Neural cell (in vitro differentiated cells): ENCODE measurements around the gene PREB. TPM values are rescaled to one million over a fixed set of nuclear protein-coding genes. Genes with fewer than 3 reads are reported as not detected.

ENCODE experiments used
- H2AFZ ChIP-seq: fragments of 200-600, 300-800 bp; sonication (generic), shearing (Covaris generic); 2 replicates; pipeline ENCODE4 v1.6.0; 2014; ENCODE audit warnings: low read depth, mild to moderate bottlenecking, antibody characterized with exemption, low read length, moderate library complexity
- H3F3A ChIP-seq: fragments of 200-600 bp; shearing (Covaris generic); 2 replicates; pipeline ENCODE4 v1.6.1; 2016; ENCODE audit warnings: mild to moderate bottlenecking, moderate library complexity, mixed read lengths, antibody characterized with exemption, low read length; ENCODE audit not compliant: insufficient read depth, poor library complexity, severe bottlenecking
- H3K27ac ChIP-seq: fragments of 200-600, 300-800 bp; sonication (generic), shearing (Covaris generic); 2 replicates; pipeline ENCODE4 v1.5.1; 2014; ENCODE audit warnings: mild to moderate bottlenecking, low read length, moderate library complexity
- H3K27me3 ChIP-seq: fragments of 300-800, 200-600 bp; sonication (generic), shearing (Covaris generic); 2 replicates; pipeline ENCODE4 v1.6.0; 2014; ENCODE audit warnings: mild to moderate bottlenecking, low read depth, low read length, moderate library complexity; ENCODE audit not compliant: insufficient read depth
- H3K36me3 ChIP-seq: fragments of 300-800, 200-600 bp; sonication (generic), shearing (Covaris generic); 2 replicates; pipeline ENCODE4 v1.5.1; 2014; ENCODE audit warnings: mild to moderate bottlenecking, antibody characterized with exemption, low read length, moderate library complexity; ENCODE audit not compliant: insufficient read depth
- H3K4me2 ChIP-seq: fragments of 300-800, 200-600 bp; sonication (generic), shearing (Covaris generic); 2 replicates; pipeline ENCODE4 v1.6.0; 2014; ENCODE audit warnings: mild to moderate bottlenecking, low read length
- H3K4me3 ChIP-seq: fragments of 300-800, 200-600 bp; sonication (generic), shearing (Covaris generic); 2 replicates; pipeline ENCODE4 v1.5.1; 2014; ENCODE audit warnings: mild to moderate bottlenecking, low read length, moderate library complexity
- H3K79me2 ChIP-seq: fragments of 200-600 bp; shearing (Covaris generic); replicated peaks from 2 replicates; pipeline ENCODE4 v1.6.0; 2014; ENCODE audit warnings: mild to moderate bottlenecking, low read length, moderate library complexity; ENCODE audit not compliant: insufficient read depth
- H3K9ac ChIP-seq: fragments of 300-800, 200-600 bp; sonication (generic), shearing (Covaris generic); 2 replicates; pipeline ENCODE4 v1.6.1; 2016; ENCODE audit warnings: mild to moderate bottlenecking, low read length, mixed read lengths
- H3K9me2 ChIP-seq: fragments of 200-600 bp; shearing (Covaris generic); 2 replicates; pipeline ENCODE4 v1.6.1; 2016; ENCODE audit warnings: mild to moderate bottlenecking, low read length, mixed read lengths; ENCODE audit not compliant: insufficient read depth
- H3K9me3 ChIP-seq: fragments of 200-600, 300-800 bp; sonication (generic), shearing (Covaris generic); 2 replicates; pipeline ENCODE4 v1.6.1; 2016; ENCODE audit warnings: mild to moderate bottlenecking, mixed run types, low read length, moderate library complexity, mixed read lengths
- H4K20me1 ChIP-seq: fragments of 200-600 bp; shearing (Covaris generic); 2 replicates; pipeline ENCODE4 v1.6.1; 2016; ENCODE audit warnings: mild to moderate bottlenecking, mixed run types; ENCODE audit not compliant: insufficient read depth
- EP300 ChIP-seq: fragments of 450-650 bp; conservative IDR thresholded peaks from 2 replicates; pipeline ENCODE4 v1.6.1; 2014; ENCODE audit warnings: antibody characterized with exemption, mild to moderate bottlenecking, moderate library complexity; ENCODE audit not compliant: poor library complexity, severe bottlenecking
- EZH2 ChIP-seq: fragments of 200-600, 300-800 bp; shearing (Covaris generic), sonication (generic); IDR thresholded peaks from 2 replicates; pipeline ENCODE4 v1.6.1; 2014; ENCODE audit warnings: antibody characterized with exemption, low read length, borderline replicate concordance, mild to moderate bottlenecking; ENCODE audit not compliant: insufficient read depth, poor library complexity, severe bottlenecking
- MXI1 ChIP-seq: fragments of 450-650 bp; conservative IDR thresholded peaks from 2 replicates; pipeline ENCODE4 v1.6.1; 2014; ENCODE audit warnings: antibody characterized with exemption, mild to moderate bottlenecking; ENCODE audit not compliant: poor library complexity, severe bottlenecking
- POLR2AphosphoS5 ChIP-seq: IDR thresholded peaks from 2 replicates; pipeline ENCODE4 v1.6.1; 2012
- RAD21 ChIP-seq: fragments of 450-650 bp; conservative IDR thresholded peaks from 2 replicates; pipeline ENCODE4 v1.6.1; 2014; ENCODE audit warnings: antibody characterized with exemption, mild to moderate bottlenecking, moderate library complexity
- SMC3 ChIP-seq: fragments of 450-650 bp; conservative IDR thresholded peaks from 2 replicates; pipeline ENCODE4 v1.6.1; 2014; ENCODE audit warnings: antibody characterized with exemption, mild to moderate bottlenecking, moderate library complexity; ENCODE audit not compliant: poor library complexity
- TAF1 ChIP-seq: IDR thresholded peaks from 2 replicates; pipeline ENCODE4 v1.6.1; 2012; ENCODE audit warnings: low read depth
- polyA plus RNA-seq: library from polyadenylated mRNA; depleted of rRNA; stranded (reverse); fragments of >200 nt; gene quantifications from 2 replicates; pipeline ENCODE4 v1.2.3, GENCODE V29; 2014
- TF ChIP-seq, protein P1 (sequence below): IDR thresholded peaks from 2 replicates; pipeline ENCODE4 v1.6.1; 2012; ENCODE audit warnings: borderline replicate concordance
- TF ChIP-seq, protein P2 (sequence below): fragments of 450-650 bp; IDR thresholded peaks from 2 replicates; pipeline ENCODE4 v1.5.1; 2014; ENCODE audit warnings: antibody characterized with exemption, mild to moderate bottlenecking, moderate library complexity; ENCODE audit not compliant: poor library complexity, severe bottlenecking

The PREB gene
- polyA plus RNA-seq, 1 donor from 2014 or later: 121 TPM

DNA sequence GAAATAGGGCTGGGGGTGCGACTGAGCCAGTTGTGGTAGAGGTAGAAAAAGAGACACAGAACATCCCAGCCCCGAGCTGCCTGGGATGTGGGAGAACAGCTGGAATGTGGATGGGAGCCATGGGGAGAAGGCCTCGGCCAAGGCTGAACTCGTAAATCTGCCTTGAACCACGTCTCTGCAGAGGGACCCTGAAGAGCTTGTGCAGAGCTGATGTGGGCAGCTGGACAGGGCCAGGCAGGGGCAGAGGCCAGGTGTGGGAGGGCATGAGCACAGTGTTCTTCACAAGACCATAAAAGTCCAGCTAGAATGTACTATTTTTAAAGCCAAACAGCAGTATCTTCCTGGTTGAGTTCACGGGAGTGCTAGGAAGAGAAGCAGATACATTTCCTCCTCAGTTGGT lies 20.1 kb upstream of the PREB start:
- Histone ChIP-seq H2AFZ (no peak overlapping the region), H3F3A (no peaks in the 10 kb centered on the region), H3K27ac (no peak overlapping the region), H3K9ac (no peak overlapping the region), H3K4me3 (no peak overlapping the region), H3K4me2 (no peak overlapping the region), H4K20me1 (no peaks in the 10 kb centered on the region), H3K36me3 (no peaks in the 10 kb centered on the region), H3K9me2 (no peaks in the 10 kb centered on the region), H3K79me2 (no peaks in the 10 kb centered on the region), H3K9me3 (no peaks in the 10 kb centered on the region), H3K27me3 (no peaks in the 10 kb centered on the region)
- no peak for TF ChIP-seq SMC3
- TF ChIP-seq EP300: no peak
- TF ChIP-seq POLR2AphosphoS5: no peak
- no peak for TF ChIP-seq MXI1
- TF ChIP-seq TAF1: no peak
- TF ChIP-seq, protein P1, sequence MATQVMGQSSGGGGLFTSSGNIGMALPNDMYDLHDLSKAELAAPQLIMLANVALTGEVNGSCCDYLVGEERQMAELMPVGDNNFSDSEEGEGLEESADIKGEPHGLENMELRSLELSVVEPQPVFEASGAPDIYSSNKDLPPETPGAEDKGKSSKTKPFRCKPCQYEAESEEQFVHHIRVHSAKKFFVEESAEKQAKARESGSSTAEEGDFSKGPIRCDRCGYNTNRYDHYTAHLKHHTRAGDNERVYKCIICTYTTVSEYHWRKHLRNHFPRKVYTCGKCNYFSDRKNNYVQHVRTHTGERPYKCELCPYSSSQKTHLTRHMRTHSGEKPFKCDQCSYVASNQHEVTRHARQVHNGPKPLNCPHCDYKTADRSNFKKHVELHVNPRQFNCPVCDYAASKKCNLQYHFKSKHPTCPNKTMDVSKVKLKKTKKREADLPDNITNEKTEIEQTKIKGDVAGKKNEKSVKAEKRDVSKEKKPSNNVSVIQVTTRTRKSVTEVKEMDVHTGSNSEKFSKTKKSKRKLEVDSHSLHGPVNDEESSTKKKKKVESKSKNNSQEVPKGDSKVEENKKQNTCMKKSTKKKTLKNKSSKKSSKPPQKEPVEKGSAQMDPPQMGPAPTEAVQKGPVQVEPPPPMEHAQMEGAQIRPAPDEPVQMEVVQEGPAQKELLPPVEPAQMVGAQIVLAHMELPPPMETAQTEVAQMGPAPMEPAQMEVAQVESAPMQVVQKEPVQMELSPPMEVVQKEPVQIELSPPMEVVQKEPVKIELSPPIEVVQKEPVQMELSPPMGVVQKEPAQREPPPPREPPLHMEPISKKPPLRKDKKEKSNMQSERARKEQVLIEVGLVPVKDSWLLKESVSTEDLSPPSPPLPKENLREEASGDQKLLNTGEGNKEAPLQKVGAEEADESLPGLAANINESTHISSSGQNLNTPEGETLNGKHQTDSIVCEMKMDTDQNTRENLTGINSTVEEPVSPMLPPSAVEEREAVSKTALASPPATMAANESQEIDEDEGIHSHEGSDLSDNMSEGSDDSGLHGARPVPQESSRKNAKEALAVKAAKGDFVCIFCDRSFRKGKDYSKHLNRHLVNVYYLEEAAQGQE: no peak
- TF ChIP-seq RAD21: no peak
- no peak for TF ChIP-seq EZH2
- TF ChIP-seq, protein P2, sequence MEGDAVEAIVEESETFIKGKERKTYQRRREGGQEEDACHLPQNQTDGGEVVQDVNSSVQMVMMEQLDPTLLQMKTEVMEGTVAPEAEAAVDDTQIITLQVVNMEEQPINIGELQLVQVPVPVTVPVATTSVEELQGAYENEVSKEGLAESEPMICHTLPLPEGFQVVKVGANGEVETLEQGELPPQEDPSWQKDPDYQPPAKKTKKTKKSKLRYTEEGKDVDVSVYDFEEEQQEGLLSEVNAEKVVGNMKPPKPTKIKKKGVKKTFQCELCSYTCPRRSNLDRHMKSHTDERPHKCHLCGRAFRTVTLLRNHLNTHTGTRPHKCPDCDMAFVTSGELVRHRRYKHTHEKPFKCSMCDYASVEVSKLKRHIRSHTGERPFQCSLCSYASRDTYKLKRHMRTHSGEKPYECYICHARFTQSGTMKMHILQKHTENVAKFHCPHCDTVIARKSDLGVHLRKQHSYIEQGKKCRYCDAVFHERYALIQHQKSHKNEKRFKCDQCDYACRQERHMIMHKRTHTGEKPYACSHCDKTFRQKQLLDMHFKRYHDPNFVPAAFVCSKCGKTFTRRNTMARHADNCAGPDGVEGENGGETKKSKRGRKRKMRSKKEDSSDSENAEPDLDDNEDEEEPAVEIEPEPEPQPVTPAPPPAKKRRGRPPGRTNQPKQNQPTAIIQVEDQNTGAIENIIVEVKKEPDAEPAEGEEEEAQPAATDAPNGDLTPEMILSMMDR: no peak

DNA sequence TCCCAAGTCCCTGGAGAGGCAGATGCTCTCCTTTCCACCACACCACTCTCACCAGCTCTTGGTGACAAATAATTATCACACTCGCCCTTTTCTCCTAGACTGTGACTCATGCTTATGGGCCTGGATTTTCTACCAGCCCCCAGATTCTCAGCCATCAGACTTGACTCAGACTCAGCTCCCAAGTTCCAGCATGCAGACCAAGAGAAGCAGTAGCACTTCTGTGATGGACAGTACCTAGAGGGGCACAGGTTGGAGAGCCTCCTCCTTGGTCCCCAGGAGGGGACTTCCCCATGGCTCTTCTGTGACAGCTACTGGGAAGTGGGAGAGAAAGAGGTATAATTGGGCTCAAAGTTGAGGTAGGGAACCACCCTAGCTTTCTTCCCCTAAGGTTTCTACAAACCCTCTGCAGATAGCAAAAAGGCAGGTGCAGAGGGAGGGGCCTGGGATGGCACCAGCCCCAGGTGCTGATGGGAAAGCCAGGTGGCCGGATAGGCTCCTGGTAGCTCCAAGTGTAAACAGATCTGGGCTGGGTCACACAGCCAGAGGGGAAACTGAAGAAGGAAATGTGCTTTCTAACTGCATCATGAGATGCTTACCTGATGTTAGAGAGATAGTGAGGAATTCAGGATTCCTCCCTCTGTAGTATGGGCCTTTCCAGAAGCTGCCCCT lies 18.5 kb upstream of the PREB start:
- Histone ChIP-seq H3K79me2 (no peaks in the 10 kb centered on the region), H3K27me3 (no peaks in the 10 kb centered on the region), H3F3A (no peaks in the 10 kb centered on the region), H2AFZ (no peak overlapping the region), H3K9ac (no peak overlapping the region), H3K9me3 (no peaks in the 10 kb centered on the region), H3K36me3 (no peaks in the 10 kb centered on the region), H3K27ac (no peak overlapping the region), H3K9me2 (no peaks in the 10 kb centered on the region), H3K4me2 (no peak overlapping the region), H3K4me3 (no peak overlapping the region), H4K20me1 (no peaks in the 10 kb centered on the region)
- TF ChIP-seq EZH2 (no peak), SMC3 (no peak), MXI1 (no peak)
